Upper lobe of left lung (tissue), 4 donors: ENCODE data around the gene HSF4.

Experiments used
- EP300 ChIP-seq, 4 donors: sonication (generic); formaldehyde crosslinking; IDR thresholded peaks; one replicate each; pipeline ENCODE4 v1.5.1; 2017; ENCODE audit warnings: antibody characterized with exemption in 4 of 4, control low read depth in 2 of 4
- POLR2A ChIP-seq, 4 donors: fragments of 450-650 bp; IDR thresholded peaks; one replicate each; pipeline ENCODE4 v1.5.1; 2016 to 2017; ENCODE audit warnings: antibody characterized with exemption in 4 of 4, mild to moderate bottlenecking in 2 of 4
- POLR2AphosphoS5 ChIP-seq, 2 donors: sonication (generic); formaldehyde crosslinking; IDR thresholded peaks; one replicate each; pipeline ENCODE4 v1.5.1; 2017; ENCODE audit warnings: antibody characterized with exemption in 2 of 2

DNA sequence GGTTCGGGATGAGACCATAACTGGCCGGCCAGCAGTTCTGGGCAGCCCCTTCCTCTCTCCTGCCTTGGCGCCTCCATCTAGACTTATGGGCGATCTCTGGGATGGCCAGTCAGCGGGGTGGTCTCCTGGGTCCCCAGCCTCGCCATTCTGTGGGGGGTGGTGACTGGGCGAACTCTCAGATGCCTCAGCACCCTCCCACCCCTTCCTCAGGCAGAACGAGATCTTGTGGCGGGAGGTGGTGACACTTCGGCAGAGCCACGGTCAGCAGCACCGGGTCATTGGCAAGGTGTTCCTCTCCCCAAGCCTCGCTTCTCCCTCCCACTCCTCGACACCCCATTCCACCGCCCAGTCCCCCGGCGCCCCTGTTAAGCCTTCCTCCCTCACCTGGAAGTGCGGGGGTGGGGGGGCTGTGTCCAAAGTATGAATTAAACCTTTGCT is 1.6 kb downstream of the HSF4 start:
- TF ChIP-seq POLR2A (IDR thresholded peaks at IDR 0.05) (no peak), EP300 (IDR thresholded peaks at IDR 0.05) (no peak), POLR2AphosphoS5 (IDR thresholded peaks at IDR 0.05) (no peak)
